ENCODE results near the gene ANGPTL7. TPM values are rescaled to one million over a fixed set of nuclear protein-coding genes. Genes with fewer than 3 reads are reported as not detected.
"Not testable (repeated sequence)": the region's sequence is repeated elsewhere in the genome, so short reads cannot be mapped to it uniquely, and the experiment has no call there.

Gene ANGPTL7
- polyA plus RNA-seq, 4 donors: 0.73 TPM; not detected in 3

GRCh38 chr1:11176081-11176706 is 13.0 kb upstream of the ANGPTL7 start:
- Histone ChIP-seq H3K27me3 (ENCODE audit: control insufficient read depth in 3 of 3, insufficient read depth in 3 of 3, low read length in 3 of 3) (no peaks in the 10 kb centered on the region), H3K4me3 (ENCODE audit: low read depth in 1 of 3, low read length in 3 of 3) (no peak overlapping the region), H3K9me3 (ENCODE audit: control insufficient read depth in 2 of 2, insufficient read depth in 1 of 2, low read depth in 1 of 2, low read length in 1 of 2) (no peaks in the 10 kb centered on the region), H3K27ac (ENCODE audit: low read depth in 1 of 3, low read length in 2 of 3) (no peak overlapping the region), H3K4me1 (ENCODE audit: control insufficient read depth in 3 of 3, insufficient read depth in 2 of 3, low read depth in 1 of 3, low read length in 2 of 3) (no peaks in the 10 kb centered on the region), H3K36me3 (ENCODE audit: control insufficient read depth in 3 of 3, insufficient read depth in 2 of 3, low read depth in 1 of 3, low read length in 3 of 3) (peaks cover 2 to 18% (median 4%) of the 10 kb centered on the region in 3 donors)
- DNase-seq: no peak
- WGBS, 3 donors: 93 to 96% (median 95%) methylated on average over 11 of the region's 11 CpGs
- FAIRE-seq: no peak

GRCh38 chr1:11178021-11179015 is 10.8 kb upstream of the ANGPTL7 start:
- DNase-seq (no peak), FAIRE-seq (no peak)
- Histone ChIP-seq H3K27ac (ENCODE audit: low read depth in 1 of 3, low read length in 2 of 3) (no peak overlapping the region), H3K9me3 (ENCODE audit: control insufficient read depth in 2 of 2, insufficient read depth in 1 of 2, low read depth in 1 of 2, low read length in 1 of 2) (no peaks in the 10 kb centered on the region), H3K27me3 (ENCODE audit: control insufficient read depth in 3 of 3, insufficient read depth in 3 of 3, low read length in 3 of 3) (no peaks in the 10 kb centered on the region), H3K36me3 (ENCODE audit: control insufficient read depth in 3 of 3, insufficient read depth in 2 of 3, low read depth in 1 of 3, low read length in 3 of 3) (peaks cover 6 to 26% (median 7%) of the 10 kb centered on the region in 3 donors), H3K4me1 (ENCODE audit: control insufficient read depth in 3 of 3, insufficient read depth in 2 of 3, low read depth in 1 of 3, low read length in 2 of 3) (no peaks in the 10 kb centered on the region), H3K4me3 (ENCODE audit: low read depth in 1 of 3, low read length in 3 of 3) (no peak overlapping the region)
- WGBS, 3 donors: 60 to 66% (median 63%) methylated on average over 7 of the region's 7 CpGs

- DNase-seq (no peak), FAIRE-seq (no peak)
- Histone ChIP-seq H3K4me1 (ENCODE audit: control insufficient read depth in 3 of 3, insufficient read depth in 2 of 3, low read depth in 1 of 3, low read length in 2 of 3) (no peaks in the 10 kb centered on the region), H3K9me3 (ENCODE audit: control insufficient read depth in 2 of 2, insufficient read depth in 1 of 2, low read depth in 1 of 2, low read length in 1 of 2) (no peaks in the 10 kb centered on the region), H3K36me3 (ENCODE audit: control insufficient read depth in 3 of 3, insufficient read depth in 2 of 3, low read depth in 1 of 3, low read length in 3 of 3) (peaks cover 7 to 26% (median 7%) of the 10 kb centered on the region in 3 donors), H3K27me3 (ENCODE audit: control insufficient read depth in 3 of 3, insufficient read depth in 3 of 3, low read length in 3 of 3) (no peaks in the 10 kb centered on the region), H3K4me3 (ENCODE audit: low read depth in 1 of 3, low read length in 3 of 3) (no peak overlapping the region), H3K27ac (ENCODE audit: low read depth in 1 of 3, low read length in 2 of 3) (no peak overlapping the region)
Measured at GRCh38 chr1:11179125-11179524, 10.0 kb upstream of the ANGPTL7 start.

- not testable (repeated sequence) for H3K27me3 ChIP-seq (ENCODE audit: control insufficient read depth in 3 of 3, insufficient read depth in 3 of 3, low read length in 3 of 3); H3K27ac ChIP-seq (ENCODE audit: low read depth in 1 of 3, low read length in 2 of 3); H3K4me1 ChIP-seq (ENCODE audit: control insufficient read depth in 3 of 3, insufficient read depth in 2 of 3, low read depth in 1 of 3, low read length in 2 of 3); DNase-seq; FAIRE-seq; H3K9me3 ChIP-seq (ENCODE audit: control insufficient read depth in 2 of 2, insufficient read depth in 1 of 2, low read depth in 1 of 2, low read length in 1 of 2); H3K4me3 ChIP-seq (ENCODE audit: low read depth in 1 of 3, low read length in 3 of 3)
- H3K36me3 ChIP-seq (ENCODE audit: control insufficient read depth in 3 of 3, insufficient read depth in 2 of 3, low read depth in 1 of 3, low read length in 3 of 3): peaks cover 7 to 31% (median 10%) of the 10 kb centered on the region in 3 donors
- 58 to 78% (median 71%) methylated on average over 3 of the region's 3 CpGs for WGBS, 3 donors
Measured at GRCh38 chr1:11179749-11180148, 9.4 kb upstream of the ANGPTL7 start.

GRCh38 chr1:11180342-11180744 is 8.8 kb upstream of the ANGPTL7 start:
- DNase-seq: no peak
- no peak for FAIRE-seq
- peaks cover 6 to 35% (median 10%) of the 10 kb centered on the region in 3 donors for H3K36me3 ChIP-seq (ENCODE audit: control insufficient read depth in 3 of 3, insufficient read depth in 2 of 3, low read depth in 1 of 3, low read length in 3 of 3)

GRCh38 chr1:11182884-11183283 is 6.3 kb upstream of the ANGPTL7 start:
- no peaks in the 10 kb centered on the region for H3K4me1 ChIP-seq (ENCODE audit: control insufficient read depth in 3 of 3, insufficient read depth in 2 of 3, low read depth in 1 of 3, low read length in 2 of 3)
- no peak overlapping the region for H3K27ac ChIP-seq (ENCODE audit: low read depth in 1 of 3, low read length in 2 of 3)
- WGBS, 3 donors: 97 to 100% (median 99%) methylated on average over 3 of the region's 3 CpGs
- H3K36me3 ChIP-seq (ENCODE audit: control insufficient read depth in 3 of 3, insufficient read depth in 2 of 3, low read depth in 1 of 3, low read length in 3 of 3): peaks cover 6 to 30% (median 10%) of the 10 kb centered on the region in 3 donors
- no peak overlapping the region for H3K4me3 ChIP-seq (ENCODE audit: low read depth in 1 of 3, low read length in 3 of 3)
- FAIRE-seq (no peak), DNase-seq (no peak)
- no peaks in the 10 kb centered on the region for H3K9me3 ChIP-seq (ENCODE audit: control insufficient read depth in 2 of 2, insufficient read depth in 1 of 2, low read depth in 1 of 2, low read length in 1 of 2)
- no peaks in the 10 kb centered on the region for H3K27me3 ChIP-seq (ENCODE audit: control insufficient read depth in 3 of 3, insufficient read depth in 3 of 3, low read length in 3 of 3)

More at GRCh38 chr1:11180342-11180744, 8.8 kb upstream of the ANGPTL7 start:
- H3K27me3 ChIP-seq (ENCODE audit: control insufficient read depth in 3 of 3, insufficient read depth in 3 of 3, low read length in 3 of 3): no peaks in the 10 kb centered on the region
- no peaks in the 10 kb centered on the region for H3K9me3 ChIP-seq (ENCODE audit: control insufficient read depth in 2 of 2, insufficient read depth in 1 of 2, low read depth in 1 of 2, low read length in 1 of 2)
- H3K4me3 ChIP-seq (ENCODE audit: low read depth in 1 of 3, low read length in 3 of 3): no peak overlapping the region
- no peak overlapping the region for H3K27ac ChIP-seq (ENCODE audit: low read depth in 1 of 3, low read length in 2 of 3)
- no peaks in the 10 kb centered on the region for H3K4me1 ChIP-seq (ENCODE audit: control insufficient read depth in 3 of 3, insufficient read depth in 2 of 3, low read depth in 1 of 3, low read length in 2 of 3)

- H3K36me3 ChIP-seq (ENCODE audit: control insufficient read depth in 3 of 3, insufficient read depth in 2 of 3, low read depth in 1 of 3, low read length in 3 of 3): peaks cover 5 to 31% (median 8%) of the 10 kb centered on the region in 3 donors
- no peaks in the 10 kb centered on the region for H3K27me3 ChIP-seq (ENCODE audit: control insufficient read depth in 3 of 3, insufficient read depth in 3 of 3, low read length in 3 of 3)
- H3K4me1 ChIP-seq (ENCODE audit: control insufficient read depth in 3 of 3, insufficient read depth in 2 of 3, low read depth in 1 of 3, low read length in 2 of 3): no peaks in the 10 kb centered on the region
- FAIRE-seq (no peak), DNase-seq (peak in 1 of 2 donors; percentile 5)
- no peaks in the 10 kb centered on the region for H3K9me3 ChIP-seq (ENCODE audit: control insufficient read depth in 2 of 2, insufficient read depth in 1 of 2, low read depth in 1 of 2, low read length in 1 of 2)
- 88 to 100% (median 89%) methylated on average over 1 of the region's 1 CpG for WGBS, 3 donors
- H3K4me3 ChIP-seq (ENCODE audit: low read depth in 1 of 3, low read length in 3 of 3): no peak overlapping the region
- no peak overlapping the region for H3K27ac ChIP-seq (ENCODE audit: low read depth in 1 of 3, low read length in 2 of 3)
Measured at GRCh38 chr1:11184973-11185372, 4.2 kb upstream of the ANGPTL7 start.

- Histone ChIP-seq H3K27me3 (ENCODE audit: control insufficient read depth in 3 of 3, insufficient read depth in 3 of 3, low read length in 3 of 3) (no peaks in the 10 kb centered on the region), H3K9me3 (ENCODE audit: control insufficient read depth in 2 of 2, insufficient read depth in 1 of 2, low read depth in 1 of 2, low read length in 1 of 2) (no peaks in the 10 kb centered on the region), H3K36me3 (ENCODE audit: control insufficient read depth in 3 of 3, insufficient read depth in 2 of 3, low read depth in 1 of 3, low read length in 3 of 3) (peaks cover 8 to 32% (median 14%) of the 10 kb centered on the region in 3 donors), H3K27ac (ENCODE audit: low read depth in 1 of 3, low read length in 2 of 3) (no peak overlapping the region), H3K4me1 (ENCODE audit: control insufficient read depth in 3 of 3, insufficient read depth in 2 of 3, low read depth in 1 of 3, low read length in 2 of 3) (no peaks in the 10 kb centered on the region), H3K4me3 (ENCODE audit: low read depth in 1 of 3, low read length in 3 of 3) (no peak overlapping the region)
- no peak for DNase-seq
- no peak for FAIRE-seq
- 91 to 94% (median 91%) methylated on average over 3 of the region's 3 CpGs for WGBS, 3 donors
Measured at GRCh38 chr1:11187000-11187399, 2.2 kb upstream of the ANGPTL7 start.
